Neutrophil (primary cell): Measurements from ENCODE around the gene CDIPT.
A peak's percentile ranks its signal among the peaks of the same experiment; 100 is the strongest.

ENCODE experiments used
- H3K27ac ChIP-seq: fragments of 200-600 bp; sonication (generic); 2 replicates; pipeline ENCODE4 v1.5.1; 2016; ENCODE audit warnings: mild to moderate bottlenecking, moderate library complexity
- H3K27me3 ChIP-seq: fragments of 200-600 bp; sonication (generic); 2 replicates; pipeline ENCODE4 v1.6.0; 2016; ENCODE audit warnings: mild to moderate bottlenecking
- H3K36me3 ChIP-seq: fragments of 200-600 bp; sonication (generic); 2 replicates; pipeline ENCODE4 v1.5.1; 2017
- H3K4me1 ChIP-seq, 2 experiments: fragments of 200-600 bp in 1 of 2; sonication (generic) in 1 of 2; 1 replicate in 1 of 2; 2 replicates in 1 of 2; pipeline versions ENCODE4 v1.5.1 to v1.6.1; 2013 to 2016; ENCODE audit warnings: low read depth in 1 of 2, low read length in 1 of 2, mild to moderate bottlenecking in 1 of 2, moderate library complexity in 1 of 2; ENCODE audit not compliant: control insufficient read depth in 1 of 2, insufficient read depth in 1 of 2
- H3K4me3 ChIP-seq, 2 experiments: fragments of 200-600 bp in 1 of 2; sonication (generic) in 1 of 2; 1 replicate in 1 of 2; 2 replicates in 1 of 2; pipeline ENCODE4 v1.5.1; 2013 to 2016; ENCODE audit warnings: low read depth in 1 of 2, low read length in 1 of 2, mild to moderate bottlenecking in 1 of 2, moderate library complexity in 1 of 2
- H3K9me3 ChIP-seq: fragments of 200-600 bp; sonication (generic); 2 replicates; pipeline ENCODE4 v1.5.1; 2016
- CTCF ChIP-seq: fragments of 200-600 bp; sonication (generic); IDR thresholded peaks from 2 replicates; pipeline ENCODE4 v1.5.1; 2016; ENCODE audit warnings: antibody characterized with exemption

CDIPT gene

GRCh38 chr16:29810699-29811169 is 52.3 kb downstream of the CDIPT start:
- TF ChIP-seq CTCF = no peak
- H3K4me3 ChIP-seq = peak overlapping the region; percentile 63 to 73
- H3K4me1 ChIP-seq = peaks cover 60 to 67% of the 10 kb centered on the region in 2 experiments
- H3K27ac ChIP-seq = peak overlapping the region; percentile 46
- H3K27me3 ChIP-seq = peaks cover 38% of the 10 kb centered on the region
- H3K36me3 ChIP-seq = peaks cover 21% of the 10 kb centered on the region
- no peaks in the 10 kb centered on the region for H3K9me3 ChIP-seq

GRCh38 chr16:29809850-29810698 is 53.0 kb downstream of the CDIPT start:
- H3K36me3 ChIP-seq = peaks cover 21% of the 10 kb centered on the region
- H3K4me3 ChIP-seq = no peak overlapping the region
- H3K27ac ChIP-seq = no peak overlapping the region
- peaks cover 36% of the 10 kb centered on the region for H3K27me3 ChIP-seq
- no peaks in the 10 kb centered on the region for H3K9me3 ChIP-seq
- TF ChIP-seq CTCF = no peak
- H3K4me1 ChIP-seq = peaks cover 53 to 62% of the 10 kb centered on the region in 2 experiments

DNA sequence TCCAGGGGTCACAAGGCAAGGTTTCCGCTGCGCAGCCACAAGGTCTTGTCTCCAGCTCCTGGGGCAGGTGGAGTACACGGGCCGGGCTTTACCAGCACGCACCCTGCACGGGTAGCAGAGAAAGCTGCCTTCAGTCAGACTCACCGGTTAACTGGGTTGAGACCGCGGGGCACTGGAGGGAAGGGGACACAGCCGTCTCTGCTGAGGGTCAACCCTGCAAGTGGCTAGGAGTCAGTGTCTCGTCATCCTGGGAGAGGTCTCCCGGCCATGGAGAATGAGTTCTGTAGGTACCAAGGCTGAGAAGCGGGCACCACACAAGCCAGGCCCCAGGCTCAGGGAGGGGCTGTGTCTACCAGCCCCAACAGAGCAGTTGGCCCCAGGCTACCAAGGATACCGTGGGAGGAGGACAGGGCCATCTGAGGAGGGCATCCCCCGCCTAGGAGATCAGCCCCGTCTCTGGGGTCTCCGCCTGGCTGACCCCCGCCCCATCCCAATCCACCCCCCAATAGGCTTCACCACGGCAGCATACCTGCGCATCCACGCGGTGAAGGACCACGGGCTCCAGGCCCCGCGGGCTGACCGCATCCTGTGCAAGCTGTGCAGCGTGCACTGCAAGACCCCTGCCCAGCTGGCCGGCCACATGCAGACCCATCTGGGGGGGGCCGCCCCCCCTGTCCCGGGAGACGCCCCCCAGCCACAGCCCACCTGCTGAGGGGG is 53.8 kb downstream of the CDIPT start:
- H3K9me3 ChIP-seq = no peaks in the 10 kb centered on the region
- peak overlapping the region; percentile 93 for H3K27ac ChIP-seq
- peaks cover 31% of the 10 kb centered on the region for H3K27me3 ChIP-seq
- H3K4me3 ChIP-seq = no peak overlapping the region
- H3K4me1 ChIP-seq = peaks cover 55 to 64% of the 10 kb centered on the region in 2 experiments
- H3K36me3 ChIP-seq = peaks cover 21% of the 10 kb centered on the region
- no peak for TF ChIP-seq CTCF
